Activated naive CD4-positive, alpha-beta T cell treated with anti-CD3 and anti-CD28 coated beads, Interleukin-2, amount 50 U/mL, for 24 hours (primary cell): ENCODE results near the gene RNF183.
"Not testable (repeated sequence)": the region's sequence is repeated elsewhere in the genome, so short reads cannot be mapped to it uniquely, and the experiment has no call there.

Source experiments
- H3K27ac Mint-ChIP-seq: one replicate; pipeline ENCODE4 v1.8.0; 2021; ENCODE audit warnings: mild to moderate bottlenecking, mixed read lengths
- H3K27me3 Mint-ChIP-seq: one replicate; pipeline ENCODE4 v1.8.0; 2021; ENCODE audit warnings: mixed read lengths
- H3K36me3 Mint-ChIP-seq: one replicate; pipeline ENCODE4 v1.8.0; 2021; ENCODE audit warnings: mixed read lengths
- H3K4me1 Mint-ChIP-seq: one replicate; pipeline ENCODE4 v1.8.0; 2021; ENCODE audit warnings: mixed read lengths
- H3K4me3 Mint-ChIP-seq: one replicate; pipeline ENCODE4 v1.8.0; 2021; ENCODE audit warnings: mild to moderate bottlenecking, mixed read lengths
- H3K9me3 Mint-ChIP-seq: one replicate; pipeline ENCODE4 v1.8.0; 2021; ENCODE audit warnings: mixed read lengths

Gene RNF183

DNA sequence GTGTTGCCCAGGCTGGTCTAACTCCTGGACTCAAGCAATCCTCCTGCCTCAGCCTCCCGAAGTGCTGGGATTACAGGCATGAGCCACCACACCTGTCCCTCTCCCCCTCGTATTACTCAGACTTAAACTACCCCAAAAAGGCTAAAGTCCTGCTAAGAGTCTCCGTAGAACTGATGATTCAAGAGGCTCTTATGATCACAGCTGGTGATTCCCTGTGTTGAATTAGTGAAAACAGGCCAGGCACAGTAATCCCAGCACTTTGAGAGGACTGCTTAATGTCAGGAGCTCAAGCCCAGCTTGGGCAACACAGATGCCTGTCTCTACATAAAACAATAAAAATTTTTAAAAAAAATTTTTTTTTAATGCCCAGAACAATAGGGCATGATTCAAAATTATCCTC lies 37.0 kb downstream of the RNF183 start:
- Mint-ChIP-seq H3K36me3 (peaks cover 18% of the 10 kb centered on the region), H3K27ac (no peak overlapping the region), H3K27me3 (no peaks in the 10 kb centered on the region), H3K4me1 (peaks cover 17% of the 10 kb centered on the region), H3K4me3 (no peak overlapping the region), H3K9me3 (no peaks in the 10 kb centered on the region)

- H3K27ac Mint-ChIP-seq = no peak overlapping the region
- no peaks in the 10 kb centered on the region for H3K4me1 Mint-ChIP-seq
- H3K27me3 Mint-ChIP-seq = no peaks in the 10 kb centered on the region
- H3K36me3 Mint-ChIP-seq = peaks cover 15% of the 10 kb centered on the region
- no peak overlapping the region for H3K4me3 Mint-ChIP-seq
- no peaks in the 10 kb centered on the region for H3K9me3 Mint-ChIP-seq
These were observed 41.1 kb downstream of the RNF183 start for GRCh38 chr9:113261917-113262671.

DNA sequence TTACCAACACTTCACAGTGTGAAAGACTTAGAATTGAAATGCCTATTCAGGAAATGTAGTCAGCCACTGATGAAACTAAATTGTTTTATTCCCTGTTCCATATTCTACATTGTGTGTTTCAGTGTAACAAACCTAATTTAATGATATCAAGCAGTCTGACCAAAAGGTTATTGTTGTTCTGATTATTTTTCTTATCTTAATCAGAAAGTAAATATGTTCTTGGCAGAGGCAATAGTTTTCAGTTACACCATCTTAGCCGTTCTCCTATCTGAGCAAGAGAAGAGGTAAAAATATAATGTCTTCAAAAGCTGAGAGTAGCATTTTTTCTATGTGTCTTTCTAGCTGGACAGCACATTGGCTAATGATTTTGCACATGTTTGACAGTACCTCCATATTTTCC lies 44.9 kb downstream of the RNF183 start:
- Mint-ChIP-seq H3K4me3 (no peak overlapping the region), H3K9me3 (no peaks in the 10 kb centered on the region), H3K27me3 (no peaks in the 10 kb centered on the region), H3K36me3 (peaks cover 13% of the 10 kb centered on the region), H3K4me1 (no peaks in the 10 kb centered on the region), H3K27ac (no peak overlapping the region)

DNA sequence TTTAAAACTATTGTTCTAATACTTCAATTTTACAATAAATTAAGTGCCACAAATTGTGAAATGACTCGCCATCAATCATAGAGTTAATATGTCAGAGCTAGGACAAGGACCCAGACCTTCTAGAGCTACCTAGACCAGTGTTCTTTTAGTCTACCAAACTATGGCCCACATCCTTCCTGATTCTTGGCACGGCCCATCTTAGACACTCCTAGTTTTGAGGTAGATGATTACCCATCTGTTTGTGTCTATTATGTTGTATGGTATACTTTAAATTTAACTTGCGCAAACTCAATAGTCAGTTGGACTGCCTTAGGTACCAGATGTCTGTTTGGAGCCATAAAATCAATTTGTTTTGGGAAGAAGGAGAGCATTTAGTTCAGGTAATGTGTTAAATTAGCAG lies 45.3 kb downstream of the RNF183 start:
- peaks cover 14% of the 10 kb centered on the region for H3K36me3 Mint-ChIP-seq
- no peaks in the 10 kb centered on the region for H3K27me3 Mint-ChIP-seq
- no peaks in the 10 kb centered on the region for H3K4me1 Mint-ChIP-seq
- no peaks in the 10 kb centered on the region for H3K9me3 Mint-ChIP-seq
- no peak overlapping the region for H3K27ac Mint-ChIP-seq
- no peak overlapping the region for H3K4me3 Mint-ChIP-seq

DNA sequence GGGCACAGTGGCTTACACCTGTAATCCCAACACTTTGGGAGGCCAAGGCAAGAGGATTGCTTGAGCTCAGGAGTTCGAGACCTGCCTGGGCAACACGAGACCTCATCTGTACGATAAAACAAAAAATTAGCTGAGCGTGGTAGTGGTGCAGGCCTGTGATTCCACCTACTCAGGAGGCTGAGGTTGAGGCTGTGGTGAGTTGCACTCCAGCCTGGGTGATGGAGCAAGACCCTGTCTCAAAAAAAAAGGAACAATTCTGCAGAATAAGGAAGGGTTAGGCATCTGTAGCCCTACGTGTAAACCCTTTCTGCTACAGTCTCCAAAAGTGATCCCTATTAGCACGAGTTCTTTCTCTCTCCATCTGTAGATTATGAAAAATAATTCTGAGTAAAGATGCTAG lies 47.7 kb downstream of the RNF183 start:
- H3K4me1 Mint-ChIP-seq = no peaks in the 10 kb centered on the region
- no peaks in the 10 kb centered on the region for H3K27me3 Mint-ChIP-seq
- no peaks in the 10 kb centered on the region for H3K9me3 Mint-ChIP-seq
- H3K36me3 Mint-ChIP-seq = peaks cover 9% of the 10 kb centered on the region
- H3K27ac Mint-ChIP-seq = no peak overlapping the region
- H3K4me3 Mint-ChIP-seq = no peak overlapping the region

DNA sequence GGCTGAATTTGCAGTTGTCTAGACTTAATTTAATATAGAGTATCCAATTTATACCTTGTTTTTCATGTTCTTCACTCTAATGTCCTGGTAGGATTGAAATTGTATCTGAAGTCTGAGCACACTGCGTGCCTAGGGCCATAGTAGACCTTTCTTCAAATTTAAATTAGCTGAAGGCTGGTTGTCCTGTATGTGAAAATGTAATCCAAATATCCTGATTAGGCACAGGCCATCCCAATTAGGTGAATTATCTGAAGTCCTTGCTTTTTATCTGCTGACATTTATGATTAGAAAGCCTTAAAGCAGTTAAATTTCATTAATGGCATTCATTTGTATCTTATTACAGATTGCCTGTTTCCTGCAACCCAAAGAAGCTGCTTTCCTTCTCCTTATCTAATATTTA lies 48.2 kb downstream of the RNF183 start:
- Mint-ChIP-seq H3K9me3 (no peaks in the 10 kb centered on the region), H3K4me1 (no peaks in the 10 kb centered on the region), H3K36me3 (peaks cover 6% of the 10 kb centered on the region), H3K27ac (no peak overlapping the region), H3K4me3 (no peak overlapping the region), H3K27me3 (no peaks in the 10 kb centered on the region)

GRCh38 chr9:113250807-113251206 lies 52.4 kb downstream of the RNF183 start:
- H3K27me3 Mint-ChIP-seq = no peaks in the 10 kb centered on the region
- no peaks in the 10 kb centered on the region for H3K9me3 Mint-ChIP-seq
- no peaks in the 10 kb centered on the region for H3K4me1 Mint-ChIP-seq
- H3K27ac Mint-ChIP-seq = no peak overlapping the region
- peaks cover 5% of the 10 kb centered on the region for H3K36me3 Mint-ChIP-seq
- H3K4me3 Mint-ChIP-seq = no peak overlapping the region

DNA sequence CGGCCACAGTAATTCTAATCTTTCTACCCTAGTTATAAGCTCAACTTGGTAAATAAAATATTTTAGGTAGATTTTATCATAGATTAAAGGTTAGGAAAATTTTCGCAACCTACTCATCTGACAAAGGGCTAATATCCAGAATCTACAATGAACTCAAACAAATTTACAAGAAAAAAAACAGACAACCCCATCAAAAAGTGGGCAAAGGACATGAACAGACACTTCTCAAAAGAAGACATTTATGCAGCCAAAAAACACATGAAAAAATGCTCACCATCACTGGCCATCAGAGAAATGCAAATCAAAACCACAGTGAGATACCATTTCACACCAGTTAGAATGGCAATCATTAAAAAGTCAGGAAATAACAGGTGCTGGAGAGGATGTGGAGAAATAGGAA lies 53.5 kb downstream of the RNF183 start:
- H3K9me3 Mint-ChIP-seq, H3K4me1 Mint-ChIP-seq, H3K36me3 Mint-ChIP-seq, H3K4me3 Mint-ChIP-seq, H3K27me3 Mint-ChIP-seq, H3K27ac Mint-ChIP-seq: not testable (repeated sequence)

DNA sequence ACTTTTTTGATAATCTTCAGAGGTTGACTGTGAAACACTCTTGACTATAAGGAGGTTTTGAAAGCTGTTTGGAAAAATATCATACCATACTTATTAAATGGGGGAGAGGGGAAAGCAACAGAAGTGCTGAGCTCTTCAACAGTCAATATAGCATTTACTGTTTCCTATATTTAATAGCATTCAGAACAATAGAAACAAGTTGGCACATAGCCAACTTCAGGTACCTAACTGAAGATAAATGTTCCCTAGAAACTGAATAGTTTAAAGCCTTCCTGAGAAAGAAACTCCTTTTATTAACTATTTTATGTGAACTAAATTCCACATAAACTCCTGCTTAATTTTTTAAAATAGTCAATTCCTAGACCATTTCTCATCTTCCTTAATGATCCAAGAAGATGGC lies 55.5 kb downstream of the RNF183 start:
- H3K9me3 Mint-ChIP-seq = no peaks in the 10 kb centered on the region
- no peak overlapping the region for H3K4me3 Mint-ChIP-seq
- H3K27me3 Mint-ChIP-seq = no peaks in the 10 kb centered on the region
- H3K36me3 Mint-ChIP-seq = peaks cover 6% of the 10 kb centered on the region
- H3K27ac Mint-ChIP-seq = no peak overlapping the region
- no peaks in the 10 kb centered on the region for H3K4me1 Mint-ChIP-seq
